GM18909 (cell line): ENCODE results near the gene IFNAR1.
A peak's percentile ranks its signal among the peaks of the same experiment; 100 is the strongest.
"Not testable (repeated sequence)": the region's sequence is repeated elsewhere in the genome, so short reads cannot be mapped to it uniquely, and the experiment has no call there.

Experiments used
- ATAC-seq: cut with Tn5 transposase; IDR thresholded peaks from one replicate; pipeline ENCODE4 v1.9.1; 2021; ENCODE audit warnings: mild to moderate bottlenecking; ENCODE audit not compliant: unreplicated experiment, poor library complexity

The IFNAR1 gene

DNA sequence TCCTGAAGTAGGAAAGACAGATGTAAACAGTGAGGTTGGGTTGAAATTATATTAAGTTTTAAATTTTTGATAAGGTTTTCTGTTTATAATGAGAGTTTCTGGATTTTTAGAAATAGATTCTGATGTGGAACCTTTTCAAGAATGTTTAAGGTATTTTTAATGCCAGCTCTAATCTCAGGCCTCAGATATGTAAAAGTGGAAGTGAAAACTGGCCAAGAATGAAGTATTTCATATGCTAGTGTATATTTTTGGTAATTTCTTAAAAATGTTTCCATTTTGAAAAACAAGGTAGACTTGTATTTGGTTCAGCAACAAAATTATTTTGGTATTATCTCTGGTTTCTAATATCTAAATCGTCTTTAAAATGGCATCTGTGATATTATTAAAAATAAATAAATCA is 14.4 kb downstream of the IFNAR1 start:
- ATAC-seq, result no peak

DNA sequence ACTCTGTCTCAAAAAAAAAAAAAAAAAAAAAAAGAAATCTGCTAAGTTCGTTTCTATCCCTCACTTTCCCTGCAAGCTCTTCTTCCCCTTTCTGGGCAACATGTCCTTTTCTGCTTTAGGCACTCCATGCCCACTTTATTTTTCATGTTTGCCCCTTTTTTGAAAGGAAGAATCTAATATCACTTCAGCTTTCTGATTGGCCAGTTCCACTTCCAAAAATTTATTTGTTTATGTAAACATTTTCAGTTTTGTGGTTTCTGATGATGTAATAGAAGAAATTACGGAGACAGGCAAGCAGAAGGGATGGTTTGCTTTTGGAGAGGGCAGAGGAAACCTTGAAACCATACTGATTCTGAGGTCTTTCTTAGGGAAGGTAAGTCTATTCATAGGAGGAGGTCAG is 15.1 kb downstream of the IFNAR1 start:
- ATAC-seq, result no peak

DNA sequence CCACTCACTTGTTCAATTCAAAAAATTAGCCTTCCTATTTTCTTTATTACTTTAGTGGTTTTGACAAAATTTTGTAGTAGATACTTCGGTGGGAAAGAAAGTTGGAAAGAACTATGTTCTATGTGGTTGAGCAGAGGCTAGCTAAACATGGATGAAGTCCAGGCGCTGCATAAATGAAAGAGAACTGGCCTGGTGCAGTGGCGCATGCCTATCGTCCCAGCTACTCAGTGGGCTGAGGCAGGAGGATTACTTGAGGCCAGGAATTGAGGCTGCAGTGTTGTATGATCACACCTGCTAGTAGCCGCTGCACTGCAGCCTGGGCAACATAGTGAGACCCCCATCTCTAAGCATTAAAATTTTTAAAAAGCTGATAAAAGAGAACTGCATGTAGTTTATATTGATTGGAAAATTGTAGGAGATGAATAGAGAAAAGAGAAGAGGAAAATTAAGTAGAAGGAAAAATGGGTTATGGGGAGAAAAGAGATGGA is 21.0 kb downstream of the IFNAR1 start:
- ATAC-seq, result no peak

DNA sequence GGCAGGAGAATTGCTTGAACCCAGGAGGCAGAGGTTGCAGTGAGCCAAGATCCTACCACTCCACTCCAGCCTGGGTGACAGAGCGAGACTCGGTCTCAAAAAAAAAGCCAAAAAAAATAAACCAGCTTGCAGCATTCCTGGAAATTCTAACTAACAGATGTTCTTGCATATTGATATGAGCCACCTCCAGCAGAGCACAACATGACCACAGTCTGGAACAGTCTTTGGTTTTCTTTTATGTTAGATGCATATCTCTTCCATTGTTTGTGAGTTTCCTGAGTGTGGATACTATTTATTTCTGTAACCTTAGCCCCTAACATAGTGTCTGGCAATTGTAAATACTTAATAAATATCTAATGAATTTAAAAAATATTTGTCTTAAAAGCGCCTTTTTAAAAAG is 23.9 kb downstream of the IFNAR1 start:
- no peak for ATAC-seq

DNA sequence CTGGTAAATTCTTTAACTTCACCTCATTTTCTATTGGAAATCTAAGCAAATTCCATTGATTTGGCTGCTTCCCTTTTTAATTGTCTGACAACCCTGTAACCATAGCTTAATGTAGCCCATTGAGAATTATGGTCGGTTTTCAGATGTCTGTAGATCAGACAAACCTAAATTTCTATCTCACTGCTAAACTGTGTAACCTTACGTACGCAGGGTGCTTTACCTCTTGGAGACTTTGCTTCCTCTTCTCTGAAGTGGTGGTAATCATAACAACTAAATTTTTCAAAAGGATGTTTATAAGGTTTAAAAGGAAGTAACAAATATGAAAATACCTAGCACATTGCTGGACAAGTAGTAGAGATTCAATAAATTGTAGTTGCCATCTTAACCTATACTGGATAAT is 25.9 kb downstream of the IFNAR1 start:
- ATAC-seq, result no peak

DNA sequence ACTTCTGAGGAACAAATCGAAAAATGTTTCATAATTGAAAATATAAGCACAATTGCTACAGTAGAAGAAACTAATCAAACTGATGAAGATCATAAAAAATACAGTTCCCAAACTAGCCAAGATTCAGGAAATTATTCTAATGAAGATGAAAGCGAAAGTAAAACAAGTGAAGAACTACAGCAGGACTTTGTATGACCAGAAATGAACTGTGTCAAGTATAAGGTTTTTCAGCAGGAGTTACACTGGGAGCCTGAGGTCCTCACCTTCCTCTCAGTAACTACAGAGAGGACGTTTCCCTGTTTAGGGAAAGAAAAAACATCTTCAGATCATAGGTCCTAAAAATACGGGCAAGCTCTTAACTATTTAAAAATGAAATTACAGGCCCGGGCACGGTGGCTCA is 30.6 kb downstream of the IFNAR1 start:
- no peak for ATAC-seq

DNA sequence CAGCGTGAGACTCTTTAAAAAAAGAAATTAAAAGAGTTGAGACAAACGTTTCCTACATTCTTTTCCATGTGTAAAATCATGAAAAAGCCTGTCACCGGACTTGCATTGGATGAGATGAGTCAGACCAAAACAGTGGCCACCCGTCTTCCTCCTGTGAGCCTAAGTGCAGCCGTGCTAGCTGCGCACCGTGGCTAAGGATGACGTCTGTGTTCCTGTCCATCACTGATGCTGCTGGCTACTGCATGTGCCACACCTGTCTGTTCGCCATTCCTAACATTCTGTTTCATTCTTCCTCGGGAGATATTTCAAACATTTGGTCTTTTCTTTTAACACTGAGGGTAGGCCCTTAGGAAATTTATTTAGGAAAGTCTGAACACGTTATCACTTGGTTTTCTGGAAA is 31.2 kb downstream of the IFNAR1 start:
- no peak for ATAC-seq

DNA sequence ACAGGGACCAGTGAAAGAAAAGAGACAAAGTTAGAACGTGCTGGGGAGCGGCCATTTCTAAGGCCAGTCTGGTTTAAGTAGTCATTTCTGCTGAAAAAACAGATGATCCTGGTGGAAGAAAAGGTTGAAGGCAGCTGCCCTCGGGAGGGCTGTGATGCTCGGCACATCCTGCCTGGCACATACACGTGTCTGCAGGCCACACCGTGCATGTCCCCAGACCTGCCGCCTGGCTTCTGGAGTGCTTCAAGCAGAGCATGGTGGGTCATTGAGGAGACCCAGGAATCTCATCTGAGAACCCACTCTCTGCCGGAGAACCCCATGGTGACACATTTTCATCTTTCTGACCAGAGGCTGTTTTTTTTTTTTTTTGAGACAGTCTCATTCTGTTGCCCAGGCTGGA is 32.4 kb downstream of the IFNAR1 start:
- ATAC-seq, result no peak

DNA sequence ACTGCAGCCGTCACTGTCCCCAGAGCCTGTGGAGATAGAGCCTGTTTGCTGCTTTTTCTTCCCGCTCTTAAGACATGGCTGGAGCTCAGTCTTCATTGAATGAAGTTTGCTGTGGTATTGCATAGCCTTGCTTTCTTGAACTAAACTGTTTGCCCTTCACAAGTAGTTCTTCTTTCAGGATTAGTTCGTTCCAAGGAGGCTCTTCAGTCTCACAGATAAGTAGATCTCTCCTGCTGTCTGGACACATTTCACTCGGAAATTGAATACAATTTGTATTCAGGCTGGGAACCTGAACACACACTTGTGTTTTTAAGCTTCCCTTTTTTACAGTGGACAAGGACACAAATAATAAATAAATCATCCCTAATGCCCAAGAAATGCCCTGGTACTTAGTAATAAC is 34.7 kb downstream of the IFNAR1 start:
- ATAC-seq, result no peak

DNA sequence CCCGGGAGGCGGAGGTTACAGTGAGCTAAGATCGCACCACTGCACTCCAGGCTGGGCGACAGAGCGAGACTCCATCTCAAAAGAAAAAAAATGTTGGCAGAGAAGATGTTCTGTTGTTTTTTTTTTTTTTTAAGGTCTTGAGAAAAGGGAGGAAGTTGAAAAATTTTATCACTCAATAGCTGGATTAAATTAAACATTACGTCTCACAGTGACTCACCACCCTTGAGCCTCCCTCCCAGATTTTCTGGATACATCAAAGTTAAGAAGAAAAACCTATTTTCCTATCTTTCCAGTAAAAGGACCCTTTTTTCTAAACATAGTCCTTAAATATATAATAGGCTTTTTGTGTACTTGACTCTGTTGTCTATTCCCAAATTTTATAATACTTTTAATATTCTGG is 35.5 kb downstream of the IFNAR1 start:
- no peak for ATAC-seq

DNA sequence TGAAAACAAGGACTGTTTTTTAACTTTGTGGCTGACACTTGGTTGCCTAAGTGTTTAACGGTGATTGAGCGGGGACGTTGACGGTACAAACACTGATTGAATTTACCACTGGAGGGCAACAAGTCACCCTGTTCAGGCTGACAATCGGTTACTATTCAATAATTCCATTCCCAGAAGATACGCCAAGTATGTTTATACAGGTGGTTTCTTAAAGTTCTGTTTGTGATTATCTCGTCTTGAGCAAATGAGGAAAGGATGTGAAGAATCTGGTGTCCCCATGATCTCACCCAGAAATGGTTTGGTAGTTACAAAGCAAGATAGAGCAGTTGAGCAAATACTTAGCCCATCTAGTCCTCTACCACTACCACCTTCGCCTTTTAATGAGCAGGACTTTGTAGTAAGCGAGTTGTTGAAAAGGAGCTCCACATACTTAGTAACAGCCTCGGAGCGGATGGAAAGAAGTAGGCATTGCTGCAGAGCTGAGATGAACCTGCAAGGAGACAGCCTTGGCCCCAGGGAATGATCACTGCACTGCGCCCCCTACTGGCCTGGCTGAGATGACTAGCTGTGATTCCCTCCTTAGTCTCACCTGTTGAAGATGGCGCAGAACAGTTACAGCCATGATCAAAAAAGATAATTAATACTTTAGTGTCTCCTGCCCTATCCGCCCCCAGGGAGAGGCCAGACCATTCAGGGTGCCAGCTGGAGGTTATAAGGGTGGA is 36.3 kb downstream of the IFNAR1 start:
- peak; percentile 74 for ATAC-seq

DNA sequence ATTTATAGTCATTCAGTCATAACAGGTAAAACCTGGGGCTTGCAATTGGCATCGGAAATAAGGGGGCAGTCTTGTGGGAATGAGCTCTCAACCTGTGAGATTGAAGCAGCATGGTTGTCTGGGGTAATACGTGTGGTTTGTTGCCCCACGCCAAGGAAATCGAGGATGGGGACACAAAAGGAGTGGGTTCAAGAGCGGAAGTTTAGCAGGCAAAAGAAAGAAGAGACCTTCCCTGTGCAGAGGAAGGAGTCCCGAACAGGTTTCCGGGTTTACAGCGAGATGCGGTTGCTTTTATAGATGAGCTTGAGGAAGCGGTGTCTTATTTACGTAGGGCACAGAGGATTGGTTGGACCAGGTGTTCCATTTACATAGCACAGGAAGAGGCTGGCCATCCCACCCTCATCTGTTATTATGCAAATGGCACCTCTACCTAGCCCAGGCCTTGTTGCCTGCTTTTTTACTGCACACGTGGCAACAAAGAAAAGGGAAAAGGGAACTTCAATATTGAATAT is 37.3 kb downstream of the IFNAR1 start:
- no peak for ATAC-seq

DNA sequence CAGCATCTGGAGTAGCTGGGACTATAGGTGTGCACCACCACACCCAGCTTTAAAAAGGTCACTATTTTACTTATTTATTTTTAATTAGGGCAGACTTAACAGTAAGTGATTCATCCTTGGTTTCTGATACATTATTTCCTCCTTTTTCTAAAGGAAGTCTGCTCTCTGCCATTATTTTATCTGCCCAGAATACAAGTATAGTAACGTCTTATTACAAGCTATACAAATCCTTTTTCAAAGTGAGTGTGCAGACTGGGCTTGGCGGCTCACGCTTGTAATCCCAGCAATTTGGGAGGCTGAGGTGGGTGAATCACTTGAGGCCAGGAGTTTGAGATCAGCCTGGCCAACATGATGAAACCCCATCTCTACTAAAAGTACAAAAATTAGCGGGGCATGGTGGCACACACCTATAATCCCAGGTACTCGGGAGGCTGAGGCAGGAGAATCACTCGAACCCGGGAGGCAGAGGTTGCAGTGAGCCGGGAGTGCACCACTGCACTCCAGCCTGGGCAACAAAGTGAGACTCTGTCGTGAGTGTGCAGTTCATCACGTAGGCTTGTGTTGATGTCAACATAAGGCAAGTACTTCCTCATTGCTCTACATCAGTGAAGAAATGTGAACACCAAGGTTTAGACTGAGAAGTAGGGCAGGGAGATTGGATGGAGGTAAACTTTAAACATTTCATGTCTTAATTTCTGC is 39.3 kb downstream of the IFNAR1 start:
- not testable (repeated sequence) for ATAC-seq

DNA sequence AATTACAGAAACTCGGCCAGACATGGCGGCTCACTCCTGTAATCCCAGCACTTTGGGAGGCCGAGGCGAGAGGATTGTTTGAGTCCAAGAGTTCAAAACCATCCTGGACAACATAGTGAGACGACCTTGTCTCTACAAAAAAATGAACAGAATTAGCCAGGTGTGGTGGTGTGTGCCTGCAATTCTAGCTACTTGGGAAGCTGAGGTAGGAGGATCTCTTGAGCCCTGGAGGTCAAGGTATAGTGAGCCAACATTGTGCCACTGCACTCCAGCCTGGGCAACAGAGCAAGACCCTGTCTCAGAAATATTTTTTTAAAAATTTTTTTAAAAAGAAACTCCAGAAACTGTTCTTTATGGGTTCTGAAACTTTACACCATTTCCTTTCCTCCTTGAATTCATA is 40.1 kb downstream of the IFNAR1 start:
- no peak for ATAC-seq

DNA sequence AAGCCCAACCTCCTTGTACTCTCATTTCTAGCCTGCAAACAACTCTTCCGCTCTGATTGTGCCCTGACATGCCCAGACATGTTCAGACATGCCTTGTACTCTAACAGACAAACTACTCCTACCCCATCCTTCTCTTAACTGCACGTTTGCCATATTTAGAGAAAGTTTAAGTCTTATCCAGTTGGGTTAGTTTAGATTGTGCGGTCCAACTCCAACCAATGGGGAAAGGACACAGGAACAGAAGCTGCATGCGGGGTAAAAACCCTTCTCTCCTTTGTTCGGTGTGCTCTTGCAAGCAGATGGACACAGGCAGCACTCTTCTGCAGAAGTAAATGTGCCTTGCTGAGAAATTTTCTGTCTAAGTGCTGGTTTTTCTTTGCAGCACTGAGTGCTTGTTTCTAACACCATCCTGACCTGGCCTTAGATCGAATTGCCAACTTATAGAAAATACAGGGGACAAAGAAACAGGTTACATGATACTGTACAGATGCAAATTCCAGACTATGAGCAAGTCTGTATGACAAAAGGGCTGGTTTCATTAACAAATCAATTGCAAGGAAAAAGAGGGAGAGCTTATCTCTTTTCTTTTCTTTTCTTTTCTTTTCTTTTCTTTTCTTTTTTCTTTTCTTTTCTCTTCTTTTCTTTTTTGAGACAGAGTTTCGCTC is 42.7 kb downstream of the IFNAR1 start:
- ATAC-seq, result no peak

DNA sequence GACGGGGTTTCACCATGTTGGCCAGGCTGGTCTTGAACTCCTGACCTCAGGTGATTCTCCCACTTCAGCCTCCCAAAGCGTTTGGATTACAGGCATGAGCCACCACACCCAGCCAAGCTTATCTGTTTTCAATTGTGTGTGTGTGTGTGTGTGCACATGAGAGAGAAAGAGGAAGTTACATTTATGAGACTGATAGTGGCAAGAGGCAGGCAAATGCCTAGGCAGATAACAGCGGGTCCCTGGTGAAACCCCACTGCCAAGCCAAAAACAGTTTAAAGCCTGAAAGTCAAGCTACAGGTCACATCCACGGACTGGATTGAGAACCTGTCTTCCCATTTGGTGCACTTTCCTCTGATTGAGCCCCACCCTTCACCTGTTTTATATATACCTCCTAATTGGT is 43.4 kb downstream of the IFNAR1 start:
- no peak for ATAC-seq

DNA sequence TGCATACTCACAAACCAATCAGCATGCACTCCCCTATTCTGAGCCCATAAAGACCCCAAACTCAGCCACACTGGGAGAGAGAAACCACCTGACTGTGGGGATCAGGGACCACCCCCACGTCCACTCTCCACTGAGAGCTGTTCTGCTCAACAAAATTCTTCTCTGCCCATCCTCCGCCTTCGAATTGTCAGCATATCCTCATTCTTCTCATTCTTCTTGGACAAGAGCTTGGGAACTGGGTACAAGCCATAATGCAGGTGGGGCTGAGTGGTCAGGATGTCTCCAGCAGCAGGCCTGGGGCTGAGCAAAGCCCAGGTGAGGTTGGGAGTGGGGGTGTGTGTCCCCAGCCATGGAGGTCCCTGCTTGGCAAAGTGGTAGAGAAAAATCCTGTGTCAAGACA is 43.8 kb downstream of the IFNAR1 start:
- ATAC-seq, result no peak

DNA sequence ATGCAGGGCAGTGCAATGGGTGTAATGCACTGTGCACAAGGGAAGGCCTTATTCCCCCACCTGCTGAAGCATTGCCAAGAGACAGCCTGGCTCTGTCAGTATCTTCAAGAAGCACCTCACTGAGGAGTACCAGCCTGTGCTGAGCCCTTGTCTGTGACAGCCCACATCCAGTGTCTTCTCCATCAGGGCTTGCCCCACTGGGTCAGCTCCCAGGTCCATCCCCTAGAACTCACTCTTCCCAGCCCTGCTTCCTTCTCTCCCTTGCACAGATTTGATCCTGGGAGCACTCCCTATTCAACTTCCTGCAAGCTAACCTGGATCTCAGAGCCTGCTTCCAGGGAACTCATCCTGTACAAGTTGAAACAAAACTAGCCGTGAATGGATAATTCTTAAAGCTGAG is 44.8 kb downstream of the IFNAR1 start:
- ATAC-seq, result no peak

DNA sequence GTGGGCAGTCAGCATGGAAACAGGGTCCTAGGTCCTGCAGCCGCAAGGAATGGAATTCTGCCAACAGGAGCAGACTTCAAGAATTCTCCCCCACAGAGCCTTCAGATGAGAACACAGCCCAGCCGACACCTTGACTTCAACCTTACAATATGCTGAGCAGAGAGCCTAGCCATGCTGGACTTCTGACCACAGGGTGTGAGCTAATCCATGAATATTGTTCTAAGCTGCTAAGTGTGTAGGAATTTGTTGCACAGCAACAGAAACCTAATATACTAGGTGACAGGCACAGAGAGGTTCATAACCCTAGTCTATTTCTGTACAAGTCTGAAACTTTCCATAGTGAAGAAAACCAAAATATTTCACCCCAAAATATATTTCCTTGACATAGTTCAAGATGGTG is 45.5 kb downstream of the IFNAR1 start:
- no peak for ATAC-seq

DNA sequence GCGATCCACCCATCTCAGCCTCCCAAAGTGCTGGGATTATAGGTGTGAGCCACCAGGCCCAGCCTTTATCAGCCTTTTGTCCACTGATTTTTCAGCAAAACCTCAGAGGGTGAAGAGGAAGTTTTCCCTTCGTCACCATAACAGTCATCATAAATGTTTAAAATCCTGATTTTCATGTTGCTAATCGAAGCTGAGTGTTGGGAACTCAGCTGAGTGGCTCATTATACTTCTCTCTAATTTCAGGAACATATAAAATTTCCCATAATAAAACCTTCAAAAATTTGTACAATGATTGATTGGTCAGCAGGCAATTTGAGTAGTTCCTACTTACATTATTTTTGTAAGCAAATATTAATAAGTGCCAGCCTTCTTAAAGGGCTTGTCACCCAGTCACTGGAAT is 46.6 kb downstream of the IFNAR1 start:
- ATAC-seq, result no peak

DNA sequence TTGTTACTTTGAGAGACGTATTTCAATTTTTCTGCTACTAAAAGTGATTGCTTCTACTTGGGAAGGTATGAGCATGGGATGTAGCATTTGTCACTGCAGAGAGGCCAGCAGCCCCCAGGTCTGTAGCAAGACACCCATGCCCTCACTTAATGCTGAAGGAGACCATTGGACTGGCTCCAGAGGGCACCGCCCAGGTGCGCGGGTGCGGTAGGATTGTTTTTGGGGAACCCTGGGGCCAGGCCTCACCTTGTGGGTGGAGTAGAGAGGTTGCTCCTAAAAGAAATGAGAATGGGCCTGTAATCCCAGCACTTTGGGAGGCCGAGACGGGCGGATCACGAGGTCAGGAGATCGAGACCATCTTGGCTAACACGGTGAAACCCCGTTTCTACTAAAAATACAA is 47.8 kb downstream of the IFNAR1 start:
- no peak for ATAC-seq
